Mesodermal cell (in vitro differentiated cells): ENCODE data around the gene SLPI. TPM values are rescaled to one million over a fixed set of nuclear protein-coding genes. Genes with fewer than 3 reads are reported as not detected.

Source experiments
- H3K27ac ChIP-seq: 2 replicates; pipeline ENCODE4 v1.7.0; 2013; ENCODE audit warnings: mild to moderate bottlenecking, low read depth, low read length, moderate library complexity; ENCODE audit not compliant: severe bottlenecking
- H3K36me3 ChIP-seq: 2 replicates; pipeline ENCODE4 v1.7.1; 2013; ENCODE audit warnings: mild to moderate bottlenecking, low read length, moderate library complexity; ENCODE audit not compliant: control insufficient read depth, insufficient read depth
- H3K4me1 ChIP-seq: one replicate; pipeline ENCODE4 v1.7.1; 2013; ENCODE audit warnings: mild to moderate bottlenecking, low read length; ENCODE audit not compliant: insufficient read depth, control insufficient read depth, poor library complexity, severe bottlenecking
- H3K4me3 ChIP-seq: 2 replicates; pipeline ENCODE4 v1.7.0; 2013; ENCODE audit warnings: low read length, control low read depth, mild to moderate bottlenecking; ENCODE audit not compliant: insufficient read depth, poor library complexity, severe bottlenecking; ENCODE audit errors: extremely low read depth
- H3K9me3 ChIP-seq: 2 replicates; pipeline ENCODE4 v1.7.1; 2013; ENCODE audit warnings: mild to moderate bottlenecking, low read length, moderate library complexity; ENCODE audit not compliant: control insufficient read depth
- WGBS, 2 experiments: methylation state at CpG; one replicate each; pipeline ENCODE4 v1.1.5; 2013; ENCODE audit warnings: missing lambda C conversion rate in 2 of 2; ENCODE audit not compliant: insufficient coverage in 2 of 2; 5-methylcytosine and 5-hydroxymethylcytosine counted together
- polyA plus RNA-seq, 2 experiments: library from polyadenylated mRNA; stranded (reverse); fragments of 50-300 nt; gene quantifications; one replicate each; pipeline ENCODE4 v1.2.3, GENCODE V29; 2013

SLPI gene, protein sequence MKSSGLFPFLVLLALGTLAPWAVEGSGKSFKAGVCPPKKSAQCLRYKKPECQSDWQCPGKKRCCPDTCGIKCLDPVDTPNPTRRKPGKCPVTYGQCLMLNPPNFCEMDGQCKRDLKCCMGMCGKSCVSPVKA
- 0.77 TPM for polyA plus RNA-seq (2013, experiment 1 of 2)
- 0.61 TPM for polyA plus RNA-seq (2013, experiment 2 of 2)

DNA sequence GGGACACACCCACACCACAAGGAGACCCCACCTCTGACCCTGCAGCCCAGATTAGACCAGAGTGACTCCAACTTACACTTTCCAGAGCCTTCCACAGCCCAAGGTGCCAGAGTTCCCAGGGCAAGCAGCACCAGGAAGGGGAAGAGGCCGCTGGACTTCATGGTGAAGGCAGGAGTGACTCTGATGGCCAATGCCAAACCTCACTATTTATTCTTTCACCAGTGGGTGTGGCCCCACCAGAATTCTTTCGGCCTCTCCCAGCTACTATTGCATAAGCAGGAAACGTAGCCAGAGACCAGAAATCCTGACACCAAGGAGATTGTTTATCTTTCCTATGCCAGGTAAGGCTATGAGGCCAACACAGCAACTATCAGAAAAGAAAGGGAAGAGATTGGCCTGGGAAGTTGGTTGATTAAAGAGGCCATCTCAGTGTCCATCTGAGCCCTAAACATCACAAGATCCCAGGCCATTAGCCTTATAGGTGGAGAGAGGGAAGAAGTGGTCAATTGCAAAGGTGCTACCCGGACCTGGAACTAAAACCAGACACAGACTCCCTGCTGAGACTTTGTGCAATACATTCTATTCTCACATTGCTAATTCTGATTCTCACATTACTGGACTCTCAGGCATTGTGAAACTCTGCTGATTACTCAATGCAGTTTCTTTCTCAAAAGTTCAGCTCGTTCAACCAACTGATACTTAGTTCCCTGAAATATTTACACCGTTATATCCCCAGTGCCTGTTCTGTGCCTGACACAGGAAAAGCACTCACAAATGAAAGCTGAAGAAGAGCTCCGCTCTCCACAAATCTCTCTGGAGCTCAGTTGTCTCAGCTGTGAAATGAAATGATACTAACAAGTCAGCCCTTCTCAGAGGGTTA, at the start of gene SLPI:
Gene SLPI, minus strand, starts transcription at position 182 of the 880 bp plus-strand sequence. Its CDS starts 21 bp downstream, at position 161.
- WGBS, 2 experiments = 91 to 94% methylated on average over 4 of the region's 7 CpGs
- H3K4me1 ChIP-seq = no peaks in the 10 kb centered on the region
- no peak within 1 kb of the TSS for H3K4me3 ChIP-seq

DNA sequence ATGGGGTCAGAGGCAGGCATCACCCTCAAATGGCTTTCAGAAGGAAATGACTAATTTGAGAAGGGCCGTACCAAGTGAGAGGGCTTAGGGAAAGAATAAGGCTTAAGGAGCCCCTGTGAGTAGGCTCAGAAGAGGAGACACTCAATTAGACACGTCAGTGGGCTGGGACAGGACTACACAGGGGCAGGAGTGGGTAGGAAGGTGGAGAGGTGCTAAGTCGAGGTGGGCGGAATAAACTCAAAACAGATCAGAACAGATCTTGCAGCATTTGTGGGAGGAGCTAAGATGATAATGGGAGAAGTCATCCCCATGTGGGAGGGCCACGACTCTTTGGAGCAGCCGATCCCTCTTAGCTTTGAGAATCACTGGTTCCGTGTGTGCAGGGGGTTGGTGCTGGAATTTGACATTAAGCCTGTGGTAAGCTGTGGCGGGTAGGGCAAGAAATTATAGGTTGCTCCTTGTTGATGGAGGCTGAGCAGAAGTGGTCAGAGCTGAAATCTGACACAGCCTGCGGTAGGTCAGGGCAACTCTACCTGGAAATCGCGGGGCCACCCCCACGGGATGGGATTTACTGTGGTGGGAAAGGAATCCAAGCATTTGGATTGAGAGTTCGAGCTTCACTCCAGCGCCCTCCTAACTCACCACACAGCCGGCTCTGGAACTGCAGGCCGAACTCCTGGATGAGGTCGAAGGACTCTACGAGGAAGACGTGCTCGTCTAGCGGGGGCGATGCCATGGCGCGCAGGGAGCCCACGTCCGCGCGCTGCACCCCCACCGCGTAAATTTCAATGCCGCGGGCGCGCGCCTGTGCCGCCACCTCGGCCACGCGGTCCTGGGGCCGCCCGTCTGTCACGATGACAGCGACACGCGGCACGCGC, 49.5 kb upstream of the SLPI start:
- no peaks in the 10 kb centered on the region for H3K36me3 ChIP-seq
- no peaks in the 10 kb centered on the region for H3K9me3 ChIP-seq
- H3K27ac ChIP-seq = no peak overlapping the region
- 93 to 95% methylated on average over 42 to 47 of the region's 47 CpGs for WGBS, 2 experiments
- peaks cover 3% of the 10 kb centered on the region for H3K4me1 ChIP-seq
- H3K4me3 ChIP-seq = no peak overlapping the region

More for the DNA sequence above, at the start of gene SLPI:
- H3K9me3 ChIP-seq = no peaks in the 10 kb centered on the region
- H3K36me3 ChIP-seq = no peaks in the 10 kb centered on the region
- no peak within 1 kb of the TSS for H3K27ac ChIP-seq

DNA sequence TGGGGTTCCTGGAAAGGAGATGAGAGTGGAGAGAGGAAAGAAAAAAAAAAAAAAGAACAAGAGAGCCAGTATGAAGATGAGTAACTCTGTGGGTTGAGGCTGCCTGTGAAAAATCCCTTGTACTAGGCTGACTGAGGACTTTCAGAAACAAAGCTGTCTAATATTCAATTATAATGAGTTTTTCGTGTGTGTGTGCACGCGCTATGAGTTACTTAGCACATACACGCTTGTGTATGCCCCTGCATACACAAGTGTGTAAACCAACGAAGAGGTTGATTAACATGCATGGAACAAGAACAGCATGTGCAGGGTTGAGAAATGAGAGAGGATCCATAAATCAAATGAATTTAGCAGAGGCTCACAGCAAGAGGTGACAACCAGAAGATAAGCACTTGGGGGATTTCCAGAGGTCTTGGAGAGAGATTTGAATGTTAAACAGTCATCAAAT, 47.5 kb upstream of the SLPI start:
- 93 to 94% methylated on average over 5 of the region's 5 CpGs for WGBS, 2 experiments
- no peaks in the 10 kb centered on the region for H3K36me3 ChIP-seq
- no peak overlapping the region for H3K27ac ChIP-seq
- H3K4me1 ChIP-seq = peaks cover 3% of the 10 kb centered on the region
- no peaks in the 10 kb centered on the region for H3K9me3 ChIP-seq
- no peak overlapping the region for H3K4me3 ChIP-seq

GRCh38 chr20:45300961-45301360, 46.6 kb upstream of the SLPI start:
- Histone ChIP-seq H3K4me3 (no peak overlapping the region), H3K4me1 (peaks cover 3% of the 10 kb centered on the region), H3K27ac (no peak overlapping the region), H3K9me3 (no peaks in the 10 kb centered on the region), H3K36me3 (no peaks in the 10 kb centered on the region)
- 32% methylated on average over 3 of the region's 4 CpGs; no CpG with 5 or more reads in 1 of the 2 experiments for WGBS, 2 experiments

GRCh38 chr20:45299786-45300185, 45.4 kb upstream of the SLPI start:
- WGBS, 2 experiments = no CpG with 5 or more reads among the region's 6 CpGs
- peaks cover 9% of the 10 kb centered on the region for H3K9me3 ChIP-seq
- no peak overlapping the region for H3K4me3 ChIP-seq
- peaks cover 3% of the 10 kb centered on the region for H3K4me1 ChIP-seq
- H3K27ac ChIP-seq = no peak overlapping the region
- no peaks in the 10 kb centered on the region for H3K36me3 ChIP-seq

GRCh38 chr20:45297786-45298497, 43.6 kb upstream of the SLPI start:
- peaks cover 17% of the 10 kb centered on the region for H3K9me3 ChIP-seq
- H3K27ac ChIP-seq = no peak overlapping the region
- H3K36me3 ChIP-seq = no peaks in the 10 kb centered on the region
- H3K4me1 ChIP-seq = no peaks in the 10 kb centered on the region
- no peak overlapping the region for H3K4me3 ChIP-seq
- WGBS, 2 experiments = 95 to 97% methylated on average over 45 to 52 of the region's 52 CpGs

DNA sequence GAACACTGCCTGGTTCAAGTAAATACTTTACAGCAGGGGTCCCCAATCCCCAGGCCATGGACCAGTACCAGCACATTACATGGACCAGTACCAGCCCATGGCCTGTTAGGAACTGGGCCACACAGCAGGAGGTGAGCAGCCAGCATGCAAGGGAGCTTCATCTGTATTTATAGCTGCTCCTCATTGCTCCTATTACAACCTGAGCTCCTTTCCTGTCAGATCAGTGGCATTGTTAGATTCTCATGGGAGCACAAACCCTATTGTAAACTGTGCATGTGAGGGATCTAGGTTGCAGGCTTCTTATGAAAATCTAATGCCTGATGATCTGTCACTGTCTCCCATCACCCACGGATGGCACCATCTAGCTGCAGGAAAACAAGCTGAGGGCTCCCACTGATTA, 40.3 kb upstream of the SLPI start:
- Histone ChIP-seq H3K36me3 (no peaks in the 10 kb centered on the region), H3K27ac (no peak overlapping the region), H3K4me1 (peaks cover 4% of the 10 kb centered on the region), H3K4me3 (no peak overlapping the region), H3K9me3 (peaks cover 17% of the 10 kb centered on the region)
- no CpG with 5 or more reads among the region's 1 CpG for WGBS, 2 experiments

DNA sequence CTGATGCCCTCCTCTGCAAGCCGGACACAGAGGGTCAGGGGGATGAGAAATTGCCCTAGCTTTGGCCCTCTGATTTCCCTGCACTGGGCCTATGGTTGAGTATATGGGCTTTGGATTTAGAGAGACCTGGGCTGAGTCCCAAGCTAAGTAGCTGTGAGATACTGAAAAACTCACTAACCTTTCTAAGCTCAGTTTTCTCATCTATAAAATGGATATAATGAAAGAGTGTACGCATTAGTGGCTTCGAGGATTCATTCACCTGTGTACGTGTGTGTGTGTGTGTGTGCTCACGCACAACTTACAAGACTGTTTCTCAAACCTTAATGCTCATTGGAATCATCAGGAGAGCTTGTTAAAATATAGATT, 39.6 kb upstream of the SLPI start:
- Histone ChIP-seq H3K9me3 (peaks cover 17% of the 10 kb centered on the region), H3K36me3 (no peaks in the 10 kb centered on the region), H3K27ac (peak overlapping the region; percentile 94), H3K4me3 (peak overlapping the region; percentile 41), H3K4me1 (peaks cover 4% of the 10 kb centered on the region)
- 50 to 86% methylated on average over 1 of the region's 5 CpGs for WGBS, 2 experiments

- peak overlapping the region; percentile 41 for H3K4me3 ChIP-seq
- peaks cover 17% of the 10 kb centered on the region for H3K9me3 ChIP-seq
- 7 to 8% methylated on average over 73 of the region's 79 CpGs for WGBS, 2 experiments
- peaks cover 4% of the 10 kb centered on the region for H3K4me1 ChIP-seq
- H3K36me3 ChIP-seq = no peaks in the 10 kb centered on the region
- peak overlapping the region; percentile 94 for H3K27ac ChIP-seq
Measured at GRCh38 chr20:45293041-45294002, 39.0 kb upstream of the SLPI start.
